ENCODE results near the gene CASZ1. TPM values are rescaled to one million over a fixed set of nuclear protein-coding genes. Genes with fewer than 3 reads are reported as not detected.

The CASZ1 gene
- total RNA-seq, 1 donor from 2014 or later, result 3.4 TPM

- peaks cover 7% of the 10 kb centered on the region for H3K4me1 ChIP-seq
- peaks cover 23% of the 10 kb centered on the region for H4K20me1 ChIP-seq (ENCODE audit: low read depth)
- Mint-ChIP-seq H3K27ac (no peak overlapping the region), H3K27me3 (ENCODE audit: insufficient read depth, low read depth) (peaks cover 15% of the 10 kb centered on the region), H3K9me3 (no peaks in the 10 kb centered on the region), H3K4me3 (no peak overlapping the region), H3K36me3 (peaks cover 9% of the 10 kb centered on the region), H3K4me1 (peaks cover 43% of the 10 kb centered on the region)
- H3K4me2 ChIP-seq, result no peak overlapping the region
- no peak overlapping the region for H3K4me3 ChIP-seq
- H3K27me3 ChIP-seq, result no peaks in the 10 kb centered on the region
- H3K9ac ChIP-seq, result no peak overlapping the region
- no peak overlapping the region for H2AFZ ChIP-seq (replicated peaks)
- H3F3A ChIP-seq (ENCODE audit: low read depth), result no peaks in the 10 kb centered on the region
- H3K36me3 ChIP-seq, result no peaks in the 10 kb centered on the region
- no peak for DNase-seq (ENCODE audit: low spot score)
- H3K9me3 ChIP-seq (ENCODE audit: low read depth), result no peaks in the 10 kb centered on the region
- no peaks in the 10 kb centered on the region for H3K79me2 ChIP-seq (ENCODE audit: low read depth)
- H3K27ac ChIP-seq, result no peak overlapping the region
- no peak for TF ChIP-seq EZH2phosphoT487 (IDR thresholded peaks at IDR 0.05)
- no peak for TF ChIP-seq EZH2 (IDR thresholded peaks at IDR 0.05)
- TF ChIP-seq, protein P1, sequence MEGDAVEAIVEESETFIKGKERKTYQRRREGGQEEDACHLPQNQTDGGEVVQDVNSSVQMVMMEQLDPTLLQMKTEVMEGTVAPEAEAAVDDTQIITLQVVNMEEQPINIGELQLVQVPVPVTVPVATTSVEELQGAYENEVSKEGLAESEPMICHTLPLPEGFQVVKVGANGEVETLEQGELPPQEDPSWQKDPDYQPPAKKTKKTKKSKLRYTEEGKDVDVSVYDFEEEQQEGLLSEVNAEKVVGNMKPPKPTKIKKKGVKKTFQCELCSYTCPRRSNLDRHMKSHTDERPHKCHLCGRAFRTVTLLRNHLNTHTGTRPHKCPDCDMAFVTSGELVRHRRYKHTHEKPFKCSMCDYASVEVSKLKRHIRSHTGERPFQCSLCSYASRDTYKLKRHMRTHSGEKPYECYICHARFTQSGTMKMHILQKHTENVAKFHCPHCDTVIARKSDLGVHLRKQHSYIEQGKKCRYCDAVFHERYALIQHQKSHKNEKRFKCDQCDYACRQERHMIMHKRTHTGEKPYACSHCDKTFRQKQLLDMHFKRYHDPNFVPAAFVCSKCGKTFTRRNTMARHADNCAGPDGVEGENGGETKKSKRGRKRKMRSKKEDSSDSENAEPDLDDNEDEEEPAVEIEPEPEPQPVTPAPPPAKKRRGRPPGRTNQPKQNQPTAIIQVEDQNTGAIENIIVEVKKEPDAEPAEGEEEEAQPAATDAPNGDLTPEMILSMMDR (IDR thresholded peaks at IDR 0.05), result no peak
Measured at GRCh38 chr1:10764296-10764798, 32.1 kb downstream of the CASZ1 start.

DNA sequence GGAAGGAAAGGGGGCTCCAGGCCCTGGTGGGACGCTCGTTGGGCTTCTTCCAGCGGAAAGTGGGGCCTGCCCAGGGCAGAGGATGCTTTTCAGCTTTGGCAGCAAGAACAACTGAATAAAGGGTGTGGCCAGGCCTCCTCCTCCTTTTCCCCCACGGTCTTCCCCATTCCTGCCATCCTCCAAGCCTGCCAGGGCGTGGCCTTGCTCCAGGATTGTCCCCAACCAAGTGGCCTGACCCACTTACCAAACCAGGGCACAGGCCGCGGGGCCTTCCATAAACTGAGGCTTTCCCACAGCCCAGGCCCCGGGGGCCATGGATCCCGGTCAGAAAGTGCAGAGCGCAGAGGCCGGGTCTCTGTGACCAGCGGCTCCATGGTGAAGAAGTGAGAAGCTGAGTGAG is 33.6 kb downstream of the CASZ1 start:
- Histone ChIP-seq H3K9ac (no peak overlapping the region), H3K9me3 (ENCODE audit: low read depth) (no peaks in the 10 kb centered on the region), H3K4me1 (peaks cover 7% of the 10 kb centered on the region), H3K4me3 (no peak overlapping the region), H2AFZ (replicated peaks) (no peak overlapping the region), H4K20me1 (ENCODE audit: low read depth) (peaks cover 23% of the 10 kb centered on the region), H3K79me2 (ENCODE audit: low read depth) (no peaks in the 10 kb centered on the region), H3F3A (ENCODE audit: low read depth) (no peaks in the 10 kb centered on the region), H3K4me2 (no peak overlapping the region), H3K27ac (no peak overlapping the region), H3K27me3 (no peaks in the 10 kb centered on the region), H3K36me3 (no peaks in the 10 kb centered on the region)
- peaks cover 45% of the 10 kb centered on the region for H3K4me1 Mint-ChIP-seq
- no peak overlapping the region for H3K27ac Mint-ChIP-seq
- TF ChIP-seq EZH2phosphoT487 (IDR thresholded peaks at IDR 0.05) (no peak), EZH2 (IDR thresholded peaks at IDR 0.05) (no peak)
- TF ChIP-seq, protein P1 (IDR thresholded peaks at IDR 0.05), result no peak
- H3K36me3 Mint-ChIP-seq, result peaks cover 11% of the 10 kb centered on the region
- DNase-seq (ENCODE audit: low spot score), result no peak
- peaks cover 15% of the 10 kb centered on the region for H3K27me3 Mint-ChIP-seq (ENCODE audit: insufficient read depth, low read depth)
- H3K4me3 Mint-ChIP-seq, result no peak overlapping the region
- no peaks in the 10 kb centered on the region for H3K9me3 Mint-ChIP-seq

GRCh38 chr1:10762153-10762523 is 34.3 kb downstream of the CASZ1 start:
- peaks cover 47% of the 10 kb centered on the region for H3K4me1 Mint-ChIP-seq
- H3K4me2 ChIP-seq, result no peak overlapping the region
- H3K27me3 ChIP-seq, result no peaks in the 10 kb centered on the region
- H3K36me3 ChIP-seq, result no peaks in the 10 kb centered on the region
- H4K20me1 ChIP-seq (ENCODE audit: low read depth), result peaks cover 24% of the 10 kb centered on the region
- peaks cover 11% of the 10 kb centered on the region for H3K36me3 Mint-ChIP-seq
- H3K27ac Mint-ChIP-seq, result peak overlapping the region; percentile 97
- no peak overlapping the region for H3K4me3 ChIP-seq
- H3K9me3 ChIP-seq (ENCODE audit: low read depth), result no peaks in the 10 kb centered on the region
- TF ChIP-seq EZH2 (IDR thresholded peaks at IDR 0.05) (no peak), EZH2phosphoT487 (IDR thresholded peaks at IDR 0.05) (no peak)
- TF ChIP-seq, protein P1 (IDR thresholded peaks at IDR 0.05), result no peak
- no peak overlapping the region for H2AFZ ChIP-seq (replicated peaks)
- no peaks in the 10 kb centered on the region for H3K9me3 Mint-ChIP-seq
- peaks cover 13% of the 10 kb centered on the region for H3K27me3 Mint-ChIP-seq (ENCODE audit: insufficient read depth, low read depth)
- H3K4me3 Mint-ChIP-seq, result no peak overlapping the region
- no peak overlapping the region for H3K27ac ChIP-seq
- H3K9ac ChIP-seq, result no peak overlapping the region
- H3K79me2 ChIP-seq (ENCODE audit: low read depth), result no peaks in the 10 kb centered on the region
- DNase-seq (ENCODE audit: low spot score), result no peak
- H3K4me1 ChIP-seq, result peaks cover 9% of the 10 kb centered on the region
- H3F3A ChIP-seq (ENCODE audit: low read depth), result no peaks in the 10 kb centered on the region

All from neural progenitor cell (in vitro differentiated cells).